Skin epidermis (tissue), 12 donors: ENCODE results near the gene STEEP1.
A peak's percentile ranks its signal among the peaks of the same experiment; 100 is the strongest.
"Not testable (repeated sequence)": the region's sequence is repeated elsewhere in the genome, so short reads cannot be mapped to it uniquely, and the experiment has no call there.

Experiments
- H3K27ac ChIP-seq, 21 experiments: fragments of 200-600 bp; sonication (generic) in 11 of 21; one replicate each; pipeline ENCODE4 v1.5.0; 2020; ENCODE audit warnings: mild to moderate bottlenecking in 3 of 21, inconsistent platforms in 2 of 21, moderate library complexity in 2 of 21
- H3K4me3 ChIP-seq, 7 experiments: fragments of 200-600 bp; sonication (generic) in 2 of 7; one replicate each; pipeline ENCODE4 v1.5.0; 2020; ENCODE audit warnings: inconsistent platforms in 2 of 7, mild to moderate bottlenecking in 2 of 7, moderate library complexity in 1 of 7

The STEEP1 gene

DNA sequence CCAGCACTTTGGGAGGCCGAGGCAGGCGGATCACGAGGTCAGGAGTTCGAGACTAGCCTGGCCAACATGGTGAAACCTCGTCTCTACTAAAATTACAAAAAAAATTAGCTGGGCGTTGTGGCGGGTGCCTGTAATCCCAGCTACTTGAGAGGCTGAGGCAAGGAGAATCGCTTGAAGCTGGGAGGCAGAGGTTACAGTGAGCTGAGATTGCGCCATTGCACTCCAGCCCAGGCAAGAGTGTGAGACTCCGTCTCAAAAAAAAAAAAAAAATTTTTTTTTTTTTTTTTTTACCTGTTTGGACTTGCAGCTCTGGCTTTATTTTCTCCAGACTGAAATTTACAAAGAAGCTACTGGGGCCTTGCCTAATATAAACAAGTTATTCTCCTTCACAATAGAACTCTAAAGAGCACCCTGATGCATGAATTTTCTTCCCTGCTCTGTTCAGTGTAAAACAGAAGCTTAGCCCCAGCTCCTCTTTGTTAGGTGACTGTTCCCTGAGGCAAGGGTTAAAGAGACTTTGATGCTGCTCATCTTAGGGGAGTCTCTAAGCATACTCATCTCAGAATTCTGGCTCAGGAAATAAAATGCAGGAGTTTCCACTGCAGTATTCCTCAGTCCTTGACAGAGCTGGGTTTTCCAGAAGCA, 71.2 kb downstream of the STEEP1 start:
- H3K27ac ChIP-seq: peak overlapping the region in 13 of 21 experiments; percentile 25 to 69 (median 47)
- not testable (repeated sequence) for H3K4me3 ChIP-seq

DNA sequence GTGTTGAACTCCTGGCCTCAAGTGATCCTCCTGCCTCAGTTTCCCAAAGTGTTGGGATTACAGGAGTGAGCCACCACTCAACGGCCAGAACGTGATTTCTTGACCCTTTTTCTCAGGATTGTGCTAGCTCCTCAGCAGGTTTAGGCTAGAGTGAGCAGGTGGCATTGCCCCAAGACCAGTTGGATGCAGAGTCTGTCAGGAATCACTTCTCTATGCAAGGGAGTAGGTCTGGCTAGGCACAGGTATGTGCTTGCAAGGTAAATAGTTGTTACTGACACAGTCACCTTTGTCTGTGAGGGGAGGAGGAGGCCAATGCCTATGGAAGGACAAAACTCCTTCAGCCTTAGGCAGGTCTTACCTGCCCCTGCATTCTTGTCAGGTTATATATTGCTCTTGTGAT, 72.7 kb downstream of the STEEP1 start:
- Histone ChIP-seq H3K27ac (peak overlapping the region in 3 of 21 experiments; percentile 5 to 63 (median 17)), H3K4me3 (no peak overlapping the region)

DNA sequence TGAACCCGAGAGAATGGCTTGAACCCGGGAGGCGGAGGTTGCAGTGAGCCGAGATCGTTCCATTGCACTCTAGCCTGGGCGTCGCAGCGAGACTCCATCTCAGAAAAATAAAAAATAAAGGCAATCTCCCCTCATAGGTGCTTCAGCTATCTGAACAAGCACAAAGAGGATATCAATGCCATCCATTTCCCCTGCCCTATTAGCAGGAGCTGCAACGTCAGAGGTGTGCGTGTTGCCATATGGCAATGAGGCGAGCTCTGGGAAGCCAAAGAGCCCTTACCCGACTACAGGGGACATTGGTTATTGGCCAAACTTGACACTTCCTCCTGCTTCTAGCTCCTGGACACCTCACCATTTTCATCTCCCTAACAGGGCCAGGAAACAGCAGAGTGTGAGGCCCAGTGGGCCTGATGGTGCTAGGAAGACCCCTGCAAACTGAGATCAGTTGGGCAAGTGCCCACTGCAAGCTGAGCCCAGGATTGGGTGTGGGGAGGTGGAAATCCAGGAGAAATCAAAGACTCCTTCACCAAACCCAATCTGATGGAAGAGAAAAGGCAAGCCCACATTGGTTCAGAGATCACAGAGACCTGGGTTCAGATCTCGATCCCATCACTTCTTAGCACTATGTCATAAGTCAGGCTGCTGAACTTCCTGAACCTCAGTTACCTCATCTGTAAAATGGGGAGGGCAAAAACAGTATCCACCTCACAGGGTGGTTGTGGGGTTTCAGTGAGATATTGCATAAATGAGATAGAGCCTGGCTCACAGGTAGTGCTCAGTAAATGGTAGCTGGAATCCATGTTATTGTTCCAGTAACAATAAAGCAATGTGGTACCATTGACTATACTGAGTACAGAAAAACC, 75.8 kb downstream of the STEEP1 start:
- Histone ChIP-seq H3K4me3 (no peak overlapping the region), H3K27ac (no peak overlapping the region)

DNA sequence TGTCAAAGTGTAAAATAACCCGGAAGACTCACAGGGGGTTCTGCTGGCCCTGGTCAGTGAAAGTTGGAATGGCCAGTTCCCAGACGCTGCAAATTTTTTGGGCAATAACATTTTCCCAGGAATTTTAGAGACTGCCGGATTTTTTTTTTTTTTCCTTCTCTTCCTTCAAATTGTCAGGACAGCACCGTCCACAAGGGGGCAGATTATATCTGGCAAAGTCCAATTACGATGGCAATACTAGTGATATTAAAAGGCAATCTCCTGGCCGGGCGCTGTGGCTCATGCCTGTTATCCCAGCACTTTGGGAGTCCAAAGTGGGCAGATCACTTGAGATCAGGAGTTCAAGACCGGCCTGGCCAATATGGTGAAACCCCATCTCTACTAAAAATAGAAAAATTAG, 76.5 kb downstream of the STEEP1 start:
- H3K27ac ChIP-seq: no peak overlapping the region

More for the DNA sequence above, 76.5 kb downstream of the STEEP1 start:
- H3K4me3 ChIP-seq: no peak overlapping the region
